Stimulated activated CD4-positive, alpha-beta T cell treated with anti-CD3 and anti-CD28 coated beads, Interleukin-1b, Interleukin-23, amount 100 ng/mL, for 24 hours (primary cell): ENCODE results near the gene PREX1.

ENCODE experiments used
- DNase-seq, 4 experiments: peaks; one replicate each; pipeline ENCODE4 v3.0.0-alpha.2; 2020; ENCODE audit warnings: low read depth in 4 of 4, low spot score in 1 of 4

The PREX1 gene

GRCh38 chr20:48738094-48738398, 89.8 kb downstream of the PREX1 start:
- DNase-seq, result no peak

GRCh38 chr20:48737434-48738093, 90.2 kb downstream of the PREX1 start:
- DNase-seq, result no peak

- no peak for DNase-seq
Observed at GRCh38 chr20:48736636-48737035, 91.2 kb downstream of the PREX1 start.

GRCh38 chr20:48736231-48736630, 91.6 kb downstream of the PREX1 start:
- no peak for DNase-seq

- no peak for DNase-seq
Observed at GRCh38 chr20:48735112-48735511, 92.7 kb downstream of the PREX1 start.

GRCh38 chr20:48734104-48734749, 93.6 kb downstream of the PREX1 start:
- DNase-seq, result no peak

- DNase-seq, result no peak
Observed at GRCh38 chr20:48733296-48733790, 94.5 kb downstream of the PREX1 start.

GRCh38 chr20:48732081-48732829, 95.5 kb downstream of the PREX1 start:
- DNase-seq, result no peak

GRCh38 chr20:48731536-48731935, 96.3 kb downstream of the PREX1 start:
- no peak for DNase-seq

GRCh38 chr20:48730977-48731376, 96.8 kb downstream of the PREX1 start:
- no peak for DNase-seq

- DNase-seq, result no peak
Observed at GRCh38 chr20:48729538-48729937, 98.3 kb downstream of the PREX1 start.

- DNase-seq, result no peak
Observed at GRCh38 chr20:48728042-48728825, 99.6 kb downstream of the PREX1 start.

GRCh38 chr20:48727226-48727625, 100.6 kb downstream of the PREX1 start:
- no peak for DNase-seq

GRCh38 chr20:48725555-48725991, 102.2 kb downstream of the PREX1 start:
- DNase-seq, result no peak

GRCh38 chr20:48724891-48725554, 102.8 kb downstream of the PREX1 start:
- DNase-seq, result no peak

GRCh38 chr20:48724382-48724781, 103.4 kb downstream of the PREX1 start:
- no peak for DNase-seq

GRCh38 chr20:48723308-48724264, 104.2 kb downstream of the PREX1 start:
- DNase-seq, result no peak

GRCh38 chr20:48722737-48723191, 105.0 kb downstream of the PREX1 start:
- no peak for DNase-seq

- no peak for DNase-seq
Observed at GRCh38 chr20:48722002-48722731, 105.6 kb downstream of the PREX1 start.
